Measurements from ENCODE around the gene RPL12. TPM values are rescaled to one million over a fixed set of nuclear protein-coding genes. Genes with fewer than 3 reads are reported as not detected.

Gene RPL12
- total and polyA plus RNA-seq, 9 of the 15 experiments (the other 6 are each of a cell fraction or from before 2014, with no cell fraction given) = 1,614 to 4,558 (median 2,531) TPM

DNA sequence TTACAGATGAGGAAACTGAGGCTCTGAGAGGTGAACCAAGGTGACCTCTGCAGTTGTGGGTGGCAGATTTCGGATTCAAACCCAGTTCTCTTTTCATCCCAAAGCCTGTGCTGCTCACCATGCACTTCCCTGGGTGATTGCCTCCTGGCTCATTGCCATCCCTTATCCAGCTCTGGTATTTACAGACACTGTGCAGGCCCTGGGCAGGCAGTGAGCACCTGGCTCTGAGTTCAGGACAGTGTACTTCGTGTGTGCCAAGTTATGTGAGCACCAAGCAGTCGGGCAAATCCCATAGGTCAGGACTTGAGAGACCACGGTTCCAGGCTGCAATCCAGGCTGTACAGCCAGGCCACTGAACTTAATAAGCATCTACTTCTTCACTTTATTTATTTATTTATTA, 1.5 kb upstream of the RPL12 start:
- intact Hi-C loops (cut with micrococcal nuclease) = no loop called here
- CTCF ChIA-PET (ENCODE audit: low intra/inter-chr PET ratio) = interaction anchor here (0.5 kb wide), 1 partner anchor 110 kb away, joined by 3 read pairs; no protein-coding TSS in a partner anchor
- H3K27me3 ChIP-seq (ENCODE audit: control insufficient read depth in 2 of 2, insufficient read depth in 2 of 2, low read length in 2 of 2) = no peaks in the 10 kb centered on the region
- no peak for DNase-seq (ENCODE audit: extremely low read depth in 1 of 4, low spot score in 3 of 4)
- no peak overlapping the region for H3K4me3 ChIP-seq
- 53% methylated on average over 4 of the region's 4 CpGs for WGBS (ENCODE audit: insufficient coverage, low coverage, missing lambda C conversion rate)
- TF ChIP-seq, protein P1, sequence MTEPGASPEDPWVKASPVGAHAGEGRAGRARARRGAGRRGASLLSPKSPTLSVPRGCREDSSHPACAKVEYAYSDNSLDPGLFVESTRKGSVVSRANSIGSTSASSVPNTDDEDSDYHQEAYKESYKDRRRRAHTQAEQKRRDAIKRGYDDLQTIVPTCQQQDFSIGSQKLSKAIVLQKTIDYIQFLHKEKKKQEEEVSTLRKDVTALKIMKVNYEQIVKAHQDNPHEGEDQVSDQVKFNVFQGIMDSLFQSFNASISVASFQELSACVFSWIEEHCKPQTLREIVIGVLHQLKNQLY (CRISPR knock-in tag; conservative IDR thresholded peaks at IDR 0.05) = no peak
- TF ChIP-seq POLR2B (IDR thresholded peaks at IDR 0.05; ENCODE audit: low read depth, partially characterized antibody) = no peak
- TF ChIP-seq ILF3 (IDR thresholded peaks at IDR 0.05; ENCODE audit: borderline replicate concordance) = no peak
- TF ChIP-seq POLR2H (tag; IDR thresholded peaks at IDR 0.05; ENCODE audit: low read depth) = no peak
- TF ChIP-seq DACH1 (IDR thresholded peaks at IDR 0.05; ENCODE audit: partially characterized antibody) = no peak
- TF ChIP-seq NFIC (IDR thresholded peaks at IDR 0.05) = peak; percentile 44; the same call in 1 of the 2 replicates
- no peak for TF ChIP-seq ZNF384 (IDR thresholded peaks at IDR 0.05; ENCODE audit: low read depth, low read length)
- no peaks in the 10 kb centered on the region; the same call in 1 of the 2 replicates for H3K9me3 ChIP-seq (replicated peaks; ENCODE audit: control insufficient read depth, insufficient read depth, low read depth, low read length)
- no peak for FAIRE-seq
- no TSS peak for BruUV-seq (replicated peaks)
- H3K9ac ChIP-seq (ENCODE audit: insufficient read depth in 1 of 2, low read depth in 2 of 2, low read length in 2 of 2) = peak overlapping the region in 1 of 2 experiments; percentile 97; a peak in 1 of 4 replicates
- H3K4me2 ChIP-seq (ENCODE audit: insufficient read depth, low read length) = peak overlapping the region; percentile 100; the same call in 1 of the 2 replicates
- no peaks in the 10 kb centered on the region for H3K9me1 ChIP-seq (ENCODE audit: control insufficient read depth, insufficient read depth, low read length)
- H3K27ac ChIP-seq (ENCODE audit: extremely low read depth, low read depth, low read length) = no peak overlapping the region; the same call in 2 of the 3 replicates
- no peak for ATAC-seq
- peaks cover 51% of the 10 kb centered on the region for H3K79me2 ChIP-seq (ENCODE audit: control insufficient read depth, insufficient read depth, low read length)
- peaks cover 28% of the 10 kb centered on the region for H4K20me1 ChIP-seq (replicated peaks; ENCODE audit: control insufficient read depth, insufficient read depth, low read length)
- in situ Hi-C loops (cut with MboI) = no loop called here
- H2AFZ ChIP-seq (ENCODE audit: low read depth, low read length) = no peak overlapping the region
- H3K4me1 ChIP-seq (replicated peaks in 1 of 2; ENCODE audit: control insufficient read depth in 2 of 2, insufficient read depth in 2 of 2, low read length in 2 of 2) = peaks cover 24 to 28% of the 10 kb centered on the region in 2 experiments; a peak in 4 of 5 replicates
- POLR2A ChIA-PET = interaction anchor here (0.7 to 3.6 kb wide), 3 partner anchors 9 to 18 kb away, joined by 3 to 21 read pairs (median 3); no protein-coding TSS in a partner anchor
- peaks cover 41% of the 10 kb centered on the region for H3K36me3 ChIP-seq (ENCODE audit: control insufficient read depth, insufficient read depth, low read length)

Data from K562 (cell line).